Vagina (tissue), 2 donors: ENCODE data around the gene NME8. TPM values are rescaled to one million over a fixed set of nuclear protein-coding genes. Genes with fewer than 3 reads are reported as not detected.

ENCODE experiments used
- DNase-seq, 2 donors: peaks; one replicate each; pipeline ENCODE4 v3.0.0-alpha.2; 2017; ENCODE audit errors: extremely low spot score in 2 of 2
- H3K27ac ChIP-seq: fragments of 200-600 bp; sonication (generic); one replicate; pipeline ENCODE4 v1.5.1; 2019
- H3K27me3 ChIP-seq: fragments of 200-600 bp; sonication (generic); one replicate; pipeline ENCODE4 v1.5.1; 2019
- H3K36me3 ChIP-seq, 2 donors: fragments of 200-600 bp; sonication (generic); one replicate each; pipeline ENCODE4 v1.5.1; 2017 to 2019
- H3K4me1 ChIP-seq: fragments of 200-600 bp; sonication (generic); one replicate; pipeline ENCODE4 v1.5.1; 2019
- H3K4me3 ChIP-seq, 2 donors: fragments of 200-600 bp; sonication (generic); 1 replicate in 1 of 2; 2 replicates in 1 of 2; pipeline ENCODE4 v1.5.1; 2016 to 2019
- H3K9me3 ChIP-seq: fragments of 200-600 bp; sonication (generic); one replicate; pipeline ENCODE4 v1.5.1; 2019
- CTCF ChIP-seq, 3 experiments: fragments of 450-650 bp in 2 of 3; fragments of 200-600 bp in 1 of 3; sonication (generic) in 1 of 3; IDR thresholded peaks; one replicate each; pipeline ENCODE4 v1.5.1; 2017 to 2019; ENCODE audit warnings: antibody characterized with exemption in 3 of 3, mild to moderate bottlenecking in 2 of 3, moderate library complexity in 2 of 3
- POLR2A ChIP-seq, 2 donors: fragments of 450-650 bp; IDR thresholded peaks; one replicate each; pipeline ENCODE4 v1.6.1; 2017; ENCODE audit warnings: antibody characterized with exemption in 2 of 2, mild to moderate bottlenecking in 2 of 2, moderate library complexity in 2 of 2
- POLR2AphosphoS5 ChIP-seq, 2 donors: sonication (generic); formaldehyde crosslinking; IDR thresholded peaks; one replicate each; pipeline ENCODE4 v1.9.0; 2017; ENCODE audit warnings: antibody characterized with exemption in 2 of 2, mild to moderate bottlenecking in 2 of 2, low read depth in 1 of 2; ENCODE audit not compliant: insufficient read depth in 1 of 2
- intact Hi-C: fragments of 100-400 bp; cut with DNase I; formaldehyde crosslinking; loops from one replicate; pipeline ENCODE4 v1.15.1; 2023
- total RNA-seq: library from RNA; depleted of rRNA; stranded (reverse); fragments of >200 nt; gene quantifications from one replicate; pipeline ENCODE4 v1.2.3, GENCODE V29; 2016

The NME8 gene
- total RNA-seq, 1 donor from 2014 or later: not detected

- DNase-seq: no peak
- H3K36me3 ChIP-seq: no peaks in the 10 kb centered on the region
- no peaks in the 10 kb centered on the region for H3K9me3 ChIP-seq
- no peak for TF ChIP-seq POLR2A (IDR thresholded peaks at IDR 0.05)
- TF ChIP-seq POLR2AphosphoS5 (IDR thresholded peaks at IDR 0.05; ENCODE audit: insufficient read depth in 1 of 2, low read depth in 1 of 2): no peak
- no peak for TF ChIP-seq CTCF (IDR thresholded peaks at IDR 0.05)
- H3K4me1 ChIP-seq: peaks cover 8% of the 10 kb centered on the region
- no peaks in the 10 kb centered on the region for H3K27me3 ChIP-seq
- H3K27ac ChIP-seq: no peak overlapping the region
- intact Hi-C loops: no loop called here
- no peak overlapping the region for H3K4me3 ChIP-seq
Measured at GRCh38 chr7:37833818-37834146, 14.6 kb upstream of the NME8 start.

GRCh38 chr7:37853468-37853867 is 5.1 kb downstream of the NME8 start:
- intact Hi-C loops: no loop called here
- no peaks in the 10 kb centered on the region for H3K4me1 ChIP-seq
- no peak for TF ChIP-seq POLR2AphosphoS5 (IDR thresholded peaks at IDR 0.05; ENCODE audit: insufficient read depth in 1 of 2, low read depth in 1 of 2)
- H3K27me3 ChIP-seq: no peaks in the 10 kb centered on the region
- no peak overlapping the region for H3K4me3 ChIP-seq
- H3K27ac ChIP-seq: no peak overlapping the region
- H3K36me3 ChIP-seq: no peaks in the 10 kb centered on the region
- H3K9me3 ChIP-seq: no peaks in the 10 kb centered on the region
- no peak for DNase-seq

GRCh38 chr7:37882086-37882485 is 33.7 kb downstream of the NME8 start:
- H3K36me3 ChIP-seq: no peaks in the 10 kb centered on the region
- H3K27me3 ChIP-seq: no peaks in the 10 kb centered on the region
- DNase-seq: no peak
- intact Hi-C loops: no loop called here
- no peak overlapping the region for H3K27ac ChIP-seq
- no peaks in the 10 kb centered on the region for H3K4me1 ChIP-seq
- no peaks in the 10 kb centered on the region for H3K9me3 ChIP-seq
- TF ChIP-seq POLR2A (IDR thresholded peaks at IDR 0.05) (no peak), CTCF (IDR thresholded peaks at IDR 0.05) (no peak), POLR2AphosphoS5 (IDR thresholded peaks at IDR 0.05; ENCODE audit: insufficient read depth in 1 of 2, low read depth in 1 of 2) (no peak)
- no peak overlapping the region for H3K4me3 ChIP-seq

- Histone ChIP-seq H3K4me3 (no peak overlapping the region), H3K4me1 (no peaks in the 10 kb centered on the region), H3K27ac (no peak overlapping the region), H3K9me3 (no peaks in the 10 kb centered on the region), H3K36me3 (no peaks in the 10 kb centered on the region), H3K27me3 (no peaks in the 10 kb centered on the region)
- intact Hi-C loops: loop anchor here (10.0 kb wide), 1 partner anchor 211 kb away; no protein-coding TSS in a partner anchor
- no peak for DNase-seq
- TF ChIP-seq CTCF (IDR thresholded peaks at IDR 0.05) (no peak), POLR2A (IDR thresholded peaks at IDR 0.05) (no peak), POLR2AphosphoS5 (IDR thresholded peaks at IDR 0.05; ENCODE audit: insufficient read depth in 1 of 2, low read depth in 1 of 2) (no peak)
Measured at GRCh38 chr7:37893359-37893758, 45.0 kb downstream of the NME8 start.

GRCh38 chr7:37894671-37895070 is 46.3 kb downstream of the NME8 start:
- intact Hi-C loops: loop anchor here (10.0 kb wide), 1 partner anchor 210 kb away; no protein-coding TSS in a partner anchor
- H3K4me1 ChIP-seq: no peaks in the 10 kb centered on the region
- H3K4me3 ChIP-seq: no peak overlapping the region
- H3K27me3 ChIP-seq: no peaks in the 10 kb centered on the region
- no peaks in the 10 kb centered on the region for H3K36me3 ChIP-seq
- no peak for DNase-seq
- no peak for TF ChIP-seq POLR2A (IDR thresholded peaks at IDR 0.05)
- TF ChIP-seq POLR2AphosphoS5 (IDR thresholded peaks at IDR 0.05; ENCODE audit: insufficient read depth in 1 of 2, low read depth in 1 of 2): no peak
- no peak for TF ChIP-seq CTCF (IDR thresholded peaks at IDR 0.05)
- no peak overlapping the region for H3K27ac ChIP-seq
- H3K9me3 ChIP-seq: no peaks in the 10 kb centered on the region
